Common myeloid progenitor, CD34-positive (primary cell): ENCODE measurements around the gene KRT75.

ENCODE experiments used
- CTCF ChIA-PET: fragments of 350-600 bp; sonication (Branson Sonifier 250); formaldehyde crosslinking; loops from one replicate; lab custom pipeline; 2021; ENCODE audit warnings: antibody characterized with exemption; lab: Charles Lee
- POLR2A ChIA-PET: fragments of 350-600 bp; sonication (Branson Sonifier 250); formaldehyde crosslinking; loops from one replicate; lab custom pipeline; 2021; ENCODE audit warnings: antibody characterized with exemption; lab: Charles Lee
- DNase-seq, 3 donors: peaks; one replicate each; pipeline versions ENCODE4 v3.0.0 to v3.0.0-alpha.2; 2013
- H3K27ac ChIP-seq, 2 experiments: 1 replicate in 1 of 2; 2 replicates in 1 of 2; pipeline ENCODE4 v1.7.0; 2013; ENCODE audit warnings: inconsistent platforms in 2 of 2, low read length in 2 of 2, mild to moderate bottlenecking in 2 of 2, low read depth in 1 of 2, moderate library complexity in 1 of 2; ENCODE audit not compliant: severe bottlenecking in 2 of 2, insufficient read depth in 1 of 2, poor library complexity in 1 of 2
- H3K27me3 ChIP-seq, 5 experiments: replicated peaks in 2 of 5; 1 replicate in 3 of 5; 2 replicates in 2 of 5; pipeline versions ENCODE4 v1.6.1 to v1.7.0; 2013; ENCODE audit warnings: low read length in 4 of 5, mild to moderate bottlenecking in 2 of 5, moderate library complexity in 2 of 5, inconsistent platforms in 1 of 5; ENCODE audit not compliant: insufficient read depth in 5 of 5, control insufficient read depth in 4 of 5
- H3K36me3 ChIP-seq, 4 experiments: 1 replicate in 2 of 4; 2 replicates in 2 of 4; pipeline versions ENCODE4 v1.6.1 to v1.7.0; 2013; ENCODE audit warnings: low read length in 3 of 4, control low read depth in 1 of 4, mild to moderate bottlenecking in 1 of 4; ENCODE audit not compliant: control insufficient read depth in 4 of 4, insufficient read depth in 4 of 4
- H3K4me1 ChIP-seq, 4 experiments: 1 replicate in 3 of 4; 2 replicates in 1 of 4; pipeline versions ENCODE4 v1.6.1 to v1.7.1; 2013; ENCODE audit warnings: low read length in 3 of 4, mild to moderate bottlenecking in 3 of 4, control low read depth in 1 of 4, inconsistent platforms in 1 of 4, moderate library complexity in 1 of 4; ENCODE audit not compliant: control insufficient read depth in 4 of 4, insufficient read depth in 4 of 4; ENCODE audit errors: control extremely low read depth in 1 of 4
- H3K4me3 ChIP-seq, 7 experiments: 1 replicate in 4 of 7; 2 replicates in 3 of 7; pipeline versions ENCODE4 v1.5.1 to v1.7.0; 2013; ENCODE audit warnings: mild to moderate bottlenecking in 7 of 7, low read length in 6 of 7, moderate library complexity in 6 of 7, inconsistent platforms in 2 of 7, low read depth in 2 of 7, control low read depth in 1 of 7; ENCODE audit not compliant: insufficient read depth in 4 of 7, control insufficient read depth in 1 of 7; ENCODE audit errors: extremely low read depth in 1 of 7
- H3K9me3 ChIP-seq, 5 experiments: 1 replicate in 4 of 5; 2 replicates in 1 of 5; pipeline versions ENCODE4 v1.6.1 to v1.7.1; 2013; ENCODE audit warnings: low read length in 4 of 5, mild to moderate bottlenecking in 2 of 5, inconsistent platforms in 1 of 5, low read depth in 1 of 5, moderate library complexity in 1 of 5; ENCODE audit not compliant: control insufficient read depth in 4 of 5, insufficient read depth in 2 of 5; ENCODE audit errors: control extremely low read depth in 1 of 5
- WGBS: methylation state at CpG from one replicate; pipeline ENCODE4 v1.1.5; 2013; ENCODE audit not compliant: insufficient coverage; 5-methylcytosine and 5-hydroxymethylcytosine counted together

KRT75 gene

DNA sequence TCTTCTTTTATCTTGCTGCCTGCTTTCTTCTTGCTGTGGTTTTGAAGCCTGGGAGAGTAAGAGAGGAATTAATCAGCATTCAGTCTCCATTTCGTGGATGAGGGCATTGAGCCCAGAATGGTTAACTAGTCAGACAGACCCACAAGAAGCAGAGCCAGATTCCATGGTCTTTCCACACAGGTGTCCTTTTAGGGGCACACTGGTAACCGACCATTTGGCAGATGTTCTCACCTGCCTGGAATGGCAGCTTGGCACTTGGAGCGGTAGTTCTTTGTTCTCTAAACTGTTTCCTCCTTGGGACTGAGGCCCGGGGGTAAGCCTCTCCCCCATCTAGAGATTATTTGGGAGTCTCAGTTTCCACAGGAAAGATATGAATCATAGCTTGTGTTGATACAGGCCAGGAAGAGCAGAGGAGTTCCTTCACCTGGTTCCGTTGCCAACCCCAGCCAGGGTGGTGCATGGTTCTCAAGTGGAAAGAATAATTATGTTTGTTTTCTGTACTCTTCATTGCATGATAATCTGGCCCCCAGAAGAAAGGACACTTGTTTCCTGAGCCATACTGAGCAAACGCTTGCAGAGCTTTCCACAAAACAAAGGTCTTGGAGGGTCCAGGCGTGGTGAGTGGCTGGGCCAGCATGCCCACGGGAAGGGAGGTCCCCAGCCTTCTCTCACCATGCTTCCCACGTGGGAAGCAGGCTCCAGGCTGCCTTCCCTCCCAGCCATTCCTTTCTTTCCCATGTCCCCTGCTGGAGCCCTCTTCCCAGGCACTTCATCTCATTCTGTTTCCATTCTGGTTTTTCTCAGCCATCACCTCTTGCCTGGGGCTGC lies 2.0 kb upstream of the KRT75 start:
- 83% methylated on average over 7 of the region's 9 CpGs for WGBS
- Histone ChIP-seq H3K36me3 (no peaks in the 10 kb centered on the region), H3K4me1 (no peaks in the 10 kb centered on the region), H3K9me3 (no peaks in the 10 kb centered on the region), H3K27me3 (peaks cover 2 to 23% (median 9%) of the 10 kb centered on the region in 5 experiments), H3K4me3 (no peak overlapping the region), H3K27ac (no peak overlapping the region)
- ChIA-PET CTCF (interaction anchor here (1.0 to 1.2 kb wide), 2 partner anchors 9 kb away, joined by 3 read pairs; no protein-coding TSS in a partner anchor), POLR2A (no interaction called here)
- no peak for DNase-seq

DNA sequence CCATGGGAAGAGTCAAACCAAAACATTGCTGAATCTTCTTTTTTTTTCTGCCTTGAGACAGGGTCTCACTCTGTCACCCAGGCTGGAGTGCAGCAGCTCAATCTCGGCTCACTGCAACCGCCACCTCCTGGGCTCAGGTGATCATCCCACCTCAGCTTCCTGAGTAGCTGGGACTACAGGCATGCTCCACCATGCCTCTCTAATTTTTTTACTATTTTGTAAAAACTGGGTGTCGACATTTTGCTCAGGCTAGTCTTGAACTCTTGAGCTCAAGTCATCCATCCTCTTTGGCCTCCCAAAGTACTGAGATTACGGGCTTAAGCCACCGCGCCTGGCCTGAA lies 1.5 kb upstream of the KRT75 start:
- no peak for DNase-seq
- Histone ChIP-seq H3K4me1 (no peaks in the 10 kb centered on the region), H3K27me3 (peaks cover 0 to 27% (median 11%) of the 10 kb centered on the region in 5 experiments), H3K9me3 (no peaks in the 10 kb centered on the region), H3K4me3 (no peak overlapping the region), H3K27ac (no peak overlapping the region), H3K36me3 (no peaks in the 10 kb centered on the region)
- POLR2A ChIA-PET = no interaction called here
- WGBS = 93% methylated on average over 6 of the region's 6 CpGs
- CTCF ChIA-PET = interaction anchor here (1.0 to 1.2 kb wide), 2 partner anchors 8 to 9 kb away, joined by 3 read pairs; no protein-coding TSS in a partner anchor

DNA sequence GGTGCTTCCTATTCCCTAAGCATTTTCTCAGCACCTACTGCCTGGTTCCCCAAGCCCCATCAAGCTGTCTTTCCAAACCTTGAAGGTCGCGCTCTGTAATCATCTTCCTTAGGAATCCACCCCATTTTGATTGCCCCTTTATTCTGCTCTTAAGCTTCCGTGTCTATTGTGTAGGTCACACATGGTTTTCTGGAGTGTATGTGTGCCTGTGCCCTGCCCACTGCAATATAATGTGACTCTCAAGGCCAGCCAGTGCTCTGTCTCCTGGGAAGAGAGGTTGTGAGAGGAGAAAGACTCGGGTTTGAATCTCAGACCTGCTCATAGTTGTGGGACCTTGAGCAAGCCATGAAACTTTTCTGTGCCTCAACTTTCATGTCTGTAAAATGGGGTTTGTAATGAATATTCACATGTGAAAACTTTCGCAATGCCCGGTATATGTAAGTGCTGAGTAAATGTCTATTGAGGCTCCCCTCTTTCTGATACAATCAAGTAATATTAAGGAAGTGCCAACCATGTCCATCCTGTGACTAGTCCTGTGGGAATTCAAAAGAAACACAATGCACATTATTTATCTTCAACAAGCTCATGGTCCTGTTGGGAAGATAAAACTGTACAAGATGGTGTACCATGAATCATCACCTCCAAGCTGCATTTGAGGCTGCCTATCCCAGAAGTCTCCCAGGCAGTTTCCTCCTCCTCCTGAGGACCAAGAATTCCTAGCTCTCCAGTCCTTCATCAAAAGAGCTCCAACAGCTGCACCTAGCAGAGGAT lies 774 bp upstream of the KRT75 start:
- H3K27ac ChIP-seq = no peak overlapping the region
- ChIA-PET POLR2A (no interaction called here), CTCF (interaction anchor here (1.2 kb wide), 1 partner anchor 10 kb away, joined by 3 read pairs; no protein-coding TSS in a partner anchor)
- 100% methylated on average over 3 of the region's 6 CpGs for WGBS
- DNase-seq = no peak
- no peaks in the 10 kb centered on the region for H3K36me3 ChIP-seq
- H3K9me3 ChIP-seq = no peaks in the 10 kb centered on the region
- peaks cover 0 to 30% (median 11%) of the 10 kb centered on the region in 5 experiments for H3K27me3 ChIP-seq
- no peak overlapping the region for H3K4me3 ChIP-seq
- no peaks in the 10 kb centered on the region for H3K4me1 ChIP-seq

DNA sequence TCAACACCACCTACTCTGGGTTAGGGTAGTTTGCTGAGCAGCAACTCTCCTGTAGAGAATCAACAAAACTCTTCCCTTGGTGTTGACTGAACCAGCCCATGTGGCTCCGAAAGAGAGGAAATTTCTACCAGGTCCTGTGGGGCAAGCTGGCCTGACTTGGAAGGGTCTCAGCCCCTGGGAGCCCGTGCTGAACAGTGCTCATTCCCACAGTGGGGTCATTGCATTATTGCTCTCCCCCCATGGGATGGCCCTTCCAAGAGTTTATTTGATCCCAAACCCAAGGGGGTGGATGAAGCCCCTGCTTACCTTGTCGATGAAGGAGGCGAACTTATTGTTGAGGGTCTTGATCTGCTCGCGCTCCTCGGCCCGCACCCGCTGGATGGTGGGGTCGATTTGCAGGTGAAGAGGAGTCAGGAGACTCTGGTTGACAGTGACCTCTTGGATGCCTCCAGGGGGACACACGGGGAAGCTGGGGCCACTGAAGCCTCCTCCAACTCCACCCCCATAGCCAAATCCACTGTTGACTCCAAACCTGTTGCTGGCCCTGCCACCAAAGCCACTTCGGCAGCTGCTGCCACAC lies 580 bp downstream of the KRT75 start:
- 97% methylated on average over 12 of the region's 12 CpGs for WGBS
- ChIA-PET CTCF (no interaction called here), POLR2A (no interaction called here)
- Histone ChIP-seq H3K27me3 (peaks cover 0 to 42% (median 7%) of the 10 kb centered on the region in 5 experiments), H3K36me3 (no peaks in the 10 kb centered on the region), H3K4me3 (no peak overlapping the region), H3K27ac (no peak overlapping the region), H3K4me1 (no peaks in the 10 kb centered on the region), H3K9me3 (no peaks in the 10 kb centered on the region)
- no peak for DNase-seq

DNA sequence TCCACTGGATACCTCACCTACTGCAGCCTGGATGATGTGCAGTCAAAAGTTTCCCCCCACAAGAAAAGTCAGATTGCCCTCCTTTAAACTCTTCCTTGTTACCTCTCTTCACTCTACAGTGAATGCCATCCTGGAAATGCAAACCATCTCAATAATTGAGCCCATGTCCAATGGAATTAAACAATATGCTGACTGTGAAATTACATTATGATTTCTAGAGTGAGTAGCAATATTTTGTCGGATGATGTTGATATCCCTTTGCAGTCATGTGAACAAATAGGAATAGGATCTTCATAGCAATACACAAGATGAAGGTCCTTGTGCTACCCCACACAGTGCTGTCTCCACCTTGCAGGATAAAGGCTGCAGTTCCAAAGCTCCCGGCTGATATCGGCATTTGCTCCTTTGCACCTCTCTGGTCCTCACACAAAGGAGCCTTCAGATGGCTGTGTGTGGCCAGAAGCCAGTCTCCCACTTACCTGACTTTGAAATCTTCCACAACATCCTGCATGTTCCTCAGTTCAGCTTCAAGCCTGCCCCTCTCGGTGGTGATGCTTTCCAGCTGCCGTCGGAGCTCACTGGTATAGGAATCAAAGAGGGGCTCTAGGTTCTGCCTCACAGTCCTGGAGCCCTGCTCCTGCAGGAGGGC lies 1.5 kb downstream of the KRT75 start:
- H3K9me3 ChIP-seq = no peaks in the 10 kb centered on the region
- ChIA-PET CTCF (no interaction called here), POLR2A (no interaction called here)
- 91% methylated on average over 6 of the region's 6 CpGs for WGBS
- H3K27ac ChIP-seq = no peak overlapping the region
- no peak overlapping the region for H3K4me3 ChIP-seq
- H3K36me3 ChIP-seq = no peaks in the 10 kb centered on the region
- no peak for DNase-seq
- no peaks in the 10 kb centered on the region for H3K4me1 ChIP-seq
- H3K27me3 ChIP-seq = peaks cover 0 to 48% (median 10%) of the 10 kb centered on the region in 5 experiments

DNA sequence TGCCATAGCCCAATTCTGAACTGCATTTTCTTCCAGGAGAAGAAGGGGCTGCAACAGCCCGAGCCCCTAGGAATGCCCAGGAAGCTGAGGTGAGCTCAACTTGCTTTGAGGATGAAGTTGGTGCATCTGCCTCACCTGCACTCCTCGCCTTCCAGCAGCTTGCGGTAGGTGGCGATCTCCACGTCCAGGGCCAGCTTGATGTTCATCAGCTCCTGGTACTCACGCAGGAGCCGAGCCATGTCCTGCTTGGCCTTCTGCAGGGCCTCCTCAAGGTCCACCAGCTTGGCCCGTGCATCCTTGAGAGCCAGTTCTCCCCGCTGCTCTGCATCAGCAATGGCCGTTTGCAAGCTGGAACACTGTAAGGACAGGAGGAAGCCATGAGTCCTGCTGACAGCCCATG lies 6.0 kb downstream of the KRT75 start:
- Histone ChIP-seq H3K4me1 (no peaks in the 10 kb centered on the region), H3K27ac (no peak overlapping the region), H3K4me3 (no peak overlapping the region), H3K36me3 (no peaks in the 10 kb centered on the region), H3K27me3 (peaks cover 0 to 41% (median 9%) of the 10 kb centered on the region in 5 experiments), H3K9me3 (no peaks in the 10 kb centered on the region)
- ChIA-PET CTCF (interaction anchor here (0.6 to 2.9 kb wide), 5 partner anchors 8 to 458 kb away, joined by 3 to 9 read pairs (median 4); no protein-coding TSS in a partner anchor), POLR2A (no interaction called here)
- WGBS = 88% methylated on average over 10 of the region's 10 CpGs
- DNase-seq = no peak
